Lung (tissue), 12 donors: ENCODE measurements around the gene STARD7. TPM values are rescaled to one million over a fixed set of nuclear protein-coding genes. Genes with fewer than 3 reads are reported as not detected.

ENCODE experiments used
- ATAC-seq: fragments of 200-7000 bp; cut with Tn5 transposase; one replicate; pipeline ENCODE4 v1.9.1; 2020; ENCODE audit warnings: moderate number of reproducible peaks; ENCODE audit not compliant: insufficient read depth, low FRiP score
- DNase-seq, 3 donors: peaks; one replicate each; pipeline ENCODE4 v3.0.0-alpha.2; 2013 to 2017
- H3K27ac ChIP-seq, 2 donors: one replicate each; pipeline ENCODE4 v1.5.1; 2013; ENCODE audit warnings: mild to moderate bottlenecking in 2 of 2, moderate library complexity in 2 of 2, control low read depth in 1 of 2, inconsistent platforms in 1 of 2, low read depth in 1 of 2, low read length in 1 of 2
- H3K27me3 ChIP-seq, 3 donors: one replicate each; pipeline ENCODE4 v1.5.1; 2013; ENCODE audit warnings: low read length in 2 of 3; ENCODE audit not compliant: control insufficient read depth in 3 of 3, insufficient read depth in 3 of 3
- H3K36me3 ChIP-seq, 4 donors: one replicate each; pipeline ENCODE4 v1.5.1; 2013; ENCODE audit warnings: low read length in 4 of 4, mild to moderate bottlenecking in 1 of 4, moderate library complexity in 1 of 4; ENCODE audit not compliant: control insufficient read depth in 4 of 4, insufficient read depth in 4 of 4
- H3K4me1 ChIP-seq, 5 donors: one replicate each; pipeline ENCODE4 v1.5.1; 2013; ENCODE audit warnings: low read length in 5 of 5, mild to moderate bottlenecking in 2 of 5, moderate library complexity in 1 of 5; ENCODE audit not compliant: control insufficient read depth in 5 of 5, insufficient read depth in 5 of 5
- H3K4me3 ChIP-seq: one replicate; pipeline ENCODE4 v1.5.1; 2013; ENCODE audit warnings: mild to moderate bottlenecking, control low read depth, moderate library complexity
- H3K9ac ChIP-seq, 2 donors: one replicate each; pipeline ENCODE4 v1.5.1; 2013; ENCODE audit warnings: low read length in 2 of 2, control low read depth in 1 of 2; ENCODE audit not compliant: insufficient read depth in 1 of 2
- H3K9me3 ChIP-seq, 4 donors: one replicate each; pipeline ENCODE4 v1.5.1; 2013; ENCODE audit warnings: low read length in 3 of 4, mild to moderate bottlenecking in 1 of 4, moderate library complexity in 1 of 4; ENCODE audit not compliant: control insufficient read depth in 4 of 4, insufficient read depth in 3 of 4
- WGBS, 2 donors: extraction: QIAGEN DNeasy Blood & Tissue Kit; methylation state at CpG; one replicate each; pipeline ENCODE4 v1.1.7; 2013; 5-methylcytosine and 5-hydroxymethylcytosine counted together
- polyA plus RNA-seq, 2 donors: library from polyadenylated mRNA; stranded (reverse); fragments of 200-250 nt; gene quantifications; one replicate each; pipeline ENCODE4 v1.2.1, GENCODE V29; 2013
- total RNA-seq, 2 donors: library from RNA; depleted of rRNA in 1 of 2; stranded (reverse); fragments of >200 nt in 1 of 2; gene quantifications; one replicate each; pipeline ENCODE4 v1.2.1, GENCODE V29; 2014 to 2021
- TF ChIP-seq, protein P1 (sequence below): IDR thresholded peaks from 2 replicates; pipeline ENCODE4 v1.5.1; 2012; ENCODE audit warnings: mild to moderate bottlenecking; ENCODE audit errors: control extremely low read depth, extremely low read depth
- donor health status: control.
- donor health status: control.
- donor health status: Bipolar disorder and iron deficiency.
- donor health status: healthy.
- donor health status: DM: yes; HTN: yes; CAD: no.

The STARD7 gene
- total and polyA plus RNA-seq, 4 donors = 52.2 to 141 (median 92.9) TPM

DNA sequence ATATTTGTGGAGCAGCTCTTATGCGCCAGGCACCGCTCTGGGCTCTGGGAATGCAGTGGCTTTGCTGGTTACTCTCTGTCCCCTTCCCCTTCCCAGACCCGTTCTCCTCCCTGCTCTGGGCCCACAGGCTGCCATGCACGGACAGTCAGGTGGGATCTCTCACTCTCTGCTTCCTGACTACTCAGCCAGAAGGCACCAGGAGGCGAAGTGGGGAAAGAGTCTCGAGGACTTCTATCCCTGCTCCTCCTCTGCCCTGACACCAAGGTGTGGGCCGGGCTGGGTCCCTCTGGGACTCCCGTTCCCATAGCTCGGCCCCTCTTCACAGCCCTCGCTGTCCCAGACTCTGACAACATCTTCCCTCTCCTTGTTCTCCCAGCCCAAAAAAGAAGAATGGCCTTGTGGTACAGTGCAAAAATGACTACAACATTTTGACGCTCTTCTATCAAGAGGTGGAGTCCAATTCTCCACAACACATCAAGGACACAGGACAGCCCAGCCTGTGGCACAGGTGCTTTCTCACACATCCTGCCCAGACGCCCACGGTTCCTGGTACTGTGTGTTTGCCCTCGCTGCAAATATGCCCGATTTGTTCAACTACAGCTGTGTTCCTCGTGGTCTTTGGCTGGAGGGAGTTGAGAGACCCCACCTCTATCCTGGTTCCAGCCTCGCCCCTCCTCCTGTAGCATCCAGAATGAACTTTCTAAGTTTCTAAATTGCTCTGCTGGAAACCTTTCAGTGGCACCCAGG, 49.4 kb downstream of the STARD7 start:
- ATAC-seq = no peak

DNA sequence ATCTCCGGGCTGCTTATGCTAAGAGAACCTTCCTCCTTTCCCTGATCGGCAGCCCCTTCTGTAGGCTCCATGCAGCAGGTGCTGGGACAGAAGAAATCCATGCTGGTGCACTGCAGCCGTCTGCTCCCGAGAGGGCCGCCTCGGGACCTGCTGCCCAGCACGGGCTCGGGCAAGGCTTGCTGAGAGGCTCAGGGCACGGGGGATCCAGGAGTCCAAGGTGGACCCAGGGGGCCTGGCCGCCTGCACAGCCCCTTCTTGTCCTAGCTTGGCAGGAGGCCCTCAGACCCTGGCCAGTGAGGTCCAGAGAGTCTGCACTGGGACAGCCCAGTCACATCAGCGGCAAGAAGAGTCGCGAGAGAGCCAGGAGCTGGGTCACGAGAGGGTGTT, 50.1 kb downstream of the STARD7 start:
- ATAC-seq = no peak
- TF ChIP-seq, protein P1, sequence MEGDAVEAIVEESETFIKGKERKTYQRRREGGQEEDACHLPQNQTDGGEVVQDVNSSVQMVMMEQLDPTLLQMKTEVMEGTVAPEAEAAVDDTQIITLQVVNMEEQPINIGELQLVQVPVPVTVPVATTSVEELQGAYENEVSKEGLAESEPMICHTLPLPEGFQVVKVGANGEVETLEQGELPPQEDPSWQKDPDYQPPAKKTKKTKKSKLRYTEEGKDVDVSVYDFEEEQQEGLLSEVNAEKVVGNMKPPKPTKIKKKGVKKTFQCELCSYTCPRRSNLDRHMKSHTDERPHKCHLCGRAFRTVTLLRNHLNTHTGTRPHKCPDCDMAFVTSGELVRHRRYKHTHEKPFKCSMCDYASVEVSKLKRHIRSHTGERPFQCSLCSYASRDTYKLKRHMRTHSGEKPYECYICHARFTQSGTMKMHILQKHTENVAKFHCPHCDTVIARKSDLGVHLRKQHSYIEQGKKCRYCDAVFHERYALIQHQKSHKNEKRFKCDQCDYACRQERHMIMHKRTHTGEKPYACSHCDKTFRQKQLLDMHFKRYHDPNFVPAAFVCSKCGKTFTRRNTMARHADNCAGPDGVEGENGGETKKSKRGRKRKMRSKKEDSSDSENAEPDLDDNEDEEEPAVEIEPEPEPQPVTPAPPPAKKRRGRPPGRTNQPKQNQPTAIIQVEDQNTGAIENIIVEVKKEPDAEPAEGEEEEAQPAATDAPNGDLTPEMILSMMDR = no peak
- Histone ChIP-seq H3K36me3 (no peaks in the 10 kb centered on the region), H3K27ac (no peak overlapping the region), H3K4me1 (peaks cover 0 to 7% (median 0%) of the 10 kb centered on the region in 5 donors), H3K4me3 (no peak overlapping the region), H3K9ac (no peak overlapping the region), H3K9me3 (no peaks in the 10 kb centered on the region), H3K27me3 (peaks cover 0 to 6% (median 0%) of the 10 kb centered on the region in 3 donors)
- 88% methylated on average over 14 of the region's 14 CpGs for WGBS, 2 donors
- DNase-seq = no peak

More for the DNA sequence above, 49.4 kb downstream of the STARD7 start:
- peaks cover 0 to 6% (median 0%) of the 10 kb centered on the region in 3 donors for H3K27me3 ChIP-seq
- H3K9me3 ChIP-seq = no peaks in the 10 kb centered on the region
- H3K9ac ChIP-seq = no peak overlapping the region
- H3K36me3 ChIP-seq = no peaks in the 10 kb centered on the region
- peaks cover 0 to 14% (median 0%) of the 10 kb centered on the region in 5 donors for H3K4me1 ChIP-seq
- no peak for DNase-seq
- 83 to 90% methylated on average over 17 of the region's 17 CpGs for WGBS, 2 donors
- H3K27ac ChIP-seq = no peak overlapping the region
- no peak overlapping the region for H3K4me3 ChIP-seq
- TF ChIP-seq, protein P1 = no peak

DNA sequence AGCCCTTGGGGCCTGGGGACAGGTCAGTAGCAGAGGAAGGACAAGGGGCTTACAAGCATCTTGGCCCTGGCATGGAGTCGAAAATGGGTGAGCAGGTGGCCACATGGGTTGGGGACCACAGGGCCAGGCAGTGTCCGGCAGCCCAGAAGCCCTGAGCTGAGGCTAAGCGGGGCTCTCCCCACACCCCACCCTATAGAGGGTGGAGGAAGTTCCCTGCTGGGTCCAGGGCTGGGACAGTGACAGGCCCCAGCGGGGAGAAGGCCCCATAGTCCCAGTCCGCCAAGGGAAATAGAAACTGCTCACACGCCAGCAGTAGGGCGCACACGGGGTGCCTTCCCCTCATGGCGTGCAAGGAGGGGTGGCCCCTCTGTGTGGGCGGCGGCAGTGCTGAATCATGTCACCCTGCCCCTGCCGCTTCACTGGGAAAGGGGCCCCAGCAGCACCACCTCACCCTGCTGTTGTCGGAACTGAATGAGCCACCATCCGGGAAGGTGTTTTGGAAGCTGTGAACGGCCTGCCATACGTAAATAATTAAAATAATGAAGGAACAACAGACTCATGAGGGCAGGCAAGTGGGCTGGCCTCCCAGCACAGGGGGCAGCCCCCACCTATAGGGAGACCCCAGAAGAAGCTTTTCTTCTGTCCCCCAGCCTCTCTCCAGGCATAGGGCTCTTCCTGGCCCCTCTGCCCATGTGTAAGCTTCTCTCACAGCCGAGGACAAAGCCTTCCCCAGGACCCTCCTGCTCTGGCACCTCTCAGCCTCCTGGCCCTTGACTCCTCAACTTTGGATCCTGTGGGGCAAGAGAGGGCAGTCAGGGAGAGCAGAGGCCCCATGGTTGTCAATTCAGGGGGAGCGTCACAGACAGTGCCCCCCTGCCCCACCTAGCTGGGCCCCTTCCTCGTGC, 50.7 kb downstream of the STARD7 start:
- DNase-seq (no peak), ATAC-seq (no peak)
- H3K9ac ChIP-seq = no peak overlapping the region

More for the DNA sequence above, 50.7 kb downstream of the STARD7 start:
- Histone ChIP-seq H3K4me3 (no peak overlapping the region), H3K4me1 (peaks cover 0 to 6% (median 0%) of the 10 kb centered on the region in 5 donors), H3K36me3 (no peaks in the 10 kb centered on the region), H3K27me3 (peaks cover 0 to 6% (median 0%) of the 10 kb centered on the region in 3 donors), H3K27ac (no peak overlapping the region), H3K9me3 (no peaks in the 10 kb centered on the region)
- TF ChIP-seq, protein P1 = no peak
- 47 to 63% methylated on average over 19 of the region's 19 CpGs for WGBS, 2 donors
